AG09309 (cell line): ENCODE results near the gene DCTN1.

Experiments used
- DNase-seq: peaks from one replicate; pipeline ENCODE4 v3.0.0-alpha.2; 2010; ENCODE audit warnings: low read depth
- H3K4me3 ChIP-seq: 2 replicates; pipeline ENCODE4 v1.5.1; 2011; ENCODE audit warnings: mild to moderate bottlenecking, low read depth, low read length, moderate library complexity; ENCODE audit not compliant: control insufficient read depth
- TF ChIP-seq, protein P1 (sequence below): IDR thresholded peaks from 2 replicates; pipeline ENCODE4 v1.5.1; 2011; ENCODE audit warnings: mild to moderate bottlenecking, low read depth, low read length, inconsistent platforms; ENCODE audit not compliant: insufficient read depth, control insufficient read depth; ENCODE audit errors: missing control alignments

Gene DCTN1

GRCh38 chr2:74418312-74418711 lies 38.2 kb upstream of the DCTN1 start:
- TF ChIP-seq, protein P1, sequence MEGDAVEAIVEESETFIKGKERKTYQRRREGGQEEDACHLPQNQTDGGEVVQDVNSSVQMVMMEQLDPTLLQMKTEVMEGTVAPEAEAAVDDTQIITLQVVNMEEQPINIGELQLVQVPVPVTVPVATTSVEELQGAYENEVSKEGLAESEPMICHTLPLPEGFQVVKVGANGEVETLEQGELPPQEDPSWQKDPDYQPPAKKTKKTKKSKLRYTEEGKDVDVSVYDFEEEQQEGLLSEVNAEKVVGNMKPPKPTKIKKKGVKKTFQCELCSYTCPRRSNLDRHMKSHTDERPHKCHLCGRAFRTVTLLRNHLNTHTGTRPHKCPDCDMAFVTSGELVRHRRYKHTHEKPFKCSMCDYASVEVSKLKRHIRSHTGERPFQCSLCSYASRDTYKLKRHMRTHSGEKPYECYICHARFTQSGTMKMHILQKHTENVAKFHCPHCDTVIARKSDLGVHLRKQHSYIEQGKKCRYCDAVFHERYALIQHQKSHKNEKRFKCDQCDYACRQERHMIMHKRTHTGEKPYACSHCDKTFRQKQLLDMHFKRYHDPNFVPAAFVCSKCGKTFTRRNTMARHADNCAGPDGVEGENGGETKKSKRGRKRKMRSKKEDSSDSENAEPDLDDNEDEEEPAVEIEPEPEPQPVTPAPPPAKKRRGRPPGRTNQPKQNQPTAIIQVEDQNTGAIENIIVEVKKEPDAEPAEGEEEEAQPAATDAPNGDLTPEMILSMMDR: no peak
- H3K4me3 ChIP-seq: no peak overlapping the region
- no peak for DNase-seq

DNA sequence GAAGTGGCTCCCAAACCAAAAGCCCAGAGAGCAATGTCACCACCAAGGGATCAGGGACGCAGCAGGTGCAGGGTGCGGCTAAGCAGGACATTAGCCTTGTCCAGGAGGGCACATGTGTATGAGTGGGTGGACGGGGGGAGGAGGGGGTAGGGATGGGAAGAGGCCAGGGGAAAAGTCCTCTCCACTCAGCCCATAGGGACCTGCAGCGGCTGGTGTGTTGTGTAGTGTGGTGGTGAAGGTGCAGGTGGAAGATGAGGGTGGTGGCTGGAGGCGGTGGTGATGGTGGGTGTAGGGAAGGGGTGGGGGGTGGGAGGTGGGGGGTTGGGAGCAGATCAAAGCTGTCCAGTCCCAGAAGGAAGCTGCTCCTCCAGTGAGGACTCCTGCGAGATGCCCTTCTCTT lies 37.7 kb upstream of the DCTN1 start:
- no peak for DNase-seq
- TF ChIP-seq, protein P1: no peak

DNA sequence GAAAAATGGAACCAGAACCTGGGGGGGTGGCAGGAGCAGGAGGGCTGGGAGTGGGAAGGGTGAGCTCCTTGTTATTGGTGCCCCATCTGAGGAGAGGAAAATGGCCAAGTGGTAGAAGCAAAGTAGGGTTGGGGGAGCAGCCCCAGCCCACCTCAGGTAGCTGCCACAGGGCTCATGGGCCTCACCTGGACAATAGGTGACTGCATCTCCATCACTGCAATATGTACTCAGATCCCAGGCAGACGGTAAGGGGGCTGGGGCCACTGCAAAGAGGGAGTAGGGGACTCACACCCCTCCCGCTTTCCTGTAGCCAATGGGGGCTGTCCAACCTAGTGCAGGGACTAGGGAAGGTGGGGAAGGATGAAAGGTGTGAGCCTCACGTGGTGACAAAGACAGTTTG lies 37.1 kb upstream of the DCTN1 start:
- H3K4me3 ChIP-seq: no peak overlapping the region
- TF ChIP-seq, protein P1: no peak
- no peak for DNase-seq

More for the DNA sequence above, 37.7 kb upstream of the DCTN1 start:
- no peak overlapping the region for H3K4me3 ChIP-seq

DNA sequence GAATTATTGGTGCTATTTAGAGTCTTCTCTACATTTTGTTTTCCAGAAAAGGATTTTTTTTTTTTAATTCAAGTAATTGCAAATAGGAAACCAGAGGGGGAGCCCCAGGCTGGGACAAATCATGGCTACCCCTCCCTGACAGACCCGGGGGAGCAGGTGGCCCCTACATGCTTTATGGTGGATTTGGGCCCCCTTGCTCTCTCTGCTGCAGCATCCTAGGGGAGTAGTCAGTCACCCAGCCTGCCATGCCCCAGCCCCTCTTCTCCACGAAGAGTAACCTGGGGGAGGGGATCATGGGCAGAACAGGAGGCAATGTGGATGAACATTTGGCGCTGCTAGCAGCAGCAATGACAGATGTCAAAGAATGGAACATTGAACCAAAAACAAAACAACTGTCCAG lies 36.7 kb upstream of the DCTN1 start:
- no peak overlapping the region for H3K4me3 ChIP-seq
- TF ChIP-seq, protein P1: no peak
- no peak for DNase-seq

GRCh38 chr2:74415762-74416395 lies 35.8 kb upstream of the DCTN1 start:
- peak overlapping the region; percentile 54 for H3K4me3 ChIP-seq
- no peak for DNase-seq
- TF ChIP-seq, protein P1: no peak

DNA sequence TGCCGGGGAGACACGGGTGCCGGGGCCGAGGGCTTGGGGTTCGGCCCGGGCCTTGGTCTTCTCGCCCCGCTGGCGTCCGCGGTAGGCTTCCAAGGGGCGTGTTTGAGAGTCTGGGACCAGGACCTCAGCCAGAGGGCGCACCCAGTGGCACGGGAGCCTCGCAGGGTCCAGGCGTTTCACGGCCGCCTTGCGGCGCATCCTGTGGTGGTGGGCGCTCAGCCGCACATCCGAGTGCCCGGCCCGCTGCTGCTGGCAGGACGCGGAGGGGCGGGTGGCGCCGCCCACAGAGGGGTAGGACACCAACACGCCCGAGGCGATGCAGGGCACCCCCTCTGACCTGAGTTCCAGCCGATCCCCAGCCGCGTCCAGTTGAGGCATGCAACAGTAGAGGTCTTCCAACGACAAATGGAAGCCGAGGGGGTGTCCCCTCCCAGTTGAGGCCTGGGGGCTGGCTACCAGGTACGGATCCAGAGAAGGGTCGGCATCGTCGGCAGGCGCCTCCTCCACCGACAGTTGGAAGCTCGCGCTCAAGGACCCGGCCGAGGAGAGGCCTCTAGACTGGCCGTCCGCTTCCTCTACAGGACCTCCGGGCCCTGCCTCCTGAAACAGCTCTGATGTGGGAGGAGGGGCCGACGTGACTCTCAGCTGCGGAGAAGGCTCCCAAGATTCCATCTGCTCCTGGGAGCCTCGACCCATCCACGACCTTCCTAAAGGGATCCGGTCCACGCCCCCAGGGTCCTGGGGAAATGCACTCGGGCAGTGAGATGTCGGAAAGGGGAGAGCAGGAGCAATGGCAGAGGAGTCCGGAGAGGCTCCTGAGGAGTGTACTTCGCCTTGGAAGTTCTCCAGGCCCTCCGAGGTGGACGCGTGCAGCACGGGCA lies 35.0 kb upstream of the DCTN1 start:
- TF ChIP-seq, protein P1: peak; percentile 35
- H3K4me3 ChIP-seq: peak overlapping the region; percentile 54
- DNase-seq: no peak
